NCI-H82 (cell line): ENCODE results near the gene IL20RA.
A peak's percentile ranks its signal among the peaks of the same experiment; 100 is the strongest.

Experiments used
- DNase-seq: peaks from one replicate; lab custom pipeline; 2025; lab: John Stamatoyannopoulos, UW

Gene IL20RA

DNA sequence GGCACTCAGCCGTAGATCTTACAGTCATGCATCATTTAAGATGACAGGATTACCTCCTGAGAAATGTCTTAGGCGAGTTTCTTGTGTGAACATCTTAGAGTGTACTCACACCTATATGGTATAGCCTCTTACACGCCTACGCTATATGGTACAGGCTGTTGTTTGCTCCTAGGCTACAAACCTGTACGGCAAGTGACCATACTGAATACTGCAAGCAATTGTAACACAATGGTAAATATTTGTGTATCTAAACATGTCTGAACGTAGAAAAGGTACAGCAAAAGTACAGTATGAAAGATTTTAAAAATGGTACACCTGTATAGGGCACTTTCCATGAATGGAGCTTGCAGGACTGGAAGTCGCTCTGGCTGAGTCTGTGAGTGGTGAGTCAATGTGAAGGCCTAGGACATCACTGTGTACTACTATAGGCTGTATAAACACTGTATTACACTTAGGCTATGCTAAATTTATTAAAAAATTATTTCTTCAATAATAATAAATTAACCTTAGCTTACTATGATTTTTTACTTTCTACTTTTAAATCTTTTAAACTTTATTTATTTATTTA lies 541 bp upstream of the IL20RA start:
- DNase-seq = no peak

DNA sequence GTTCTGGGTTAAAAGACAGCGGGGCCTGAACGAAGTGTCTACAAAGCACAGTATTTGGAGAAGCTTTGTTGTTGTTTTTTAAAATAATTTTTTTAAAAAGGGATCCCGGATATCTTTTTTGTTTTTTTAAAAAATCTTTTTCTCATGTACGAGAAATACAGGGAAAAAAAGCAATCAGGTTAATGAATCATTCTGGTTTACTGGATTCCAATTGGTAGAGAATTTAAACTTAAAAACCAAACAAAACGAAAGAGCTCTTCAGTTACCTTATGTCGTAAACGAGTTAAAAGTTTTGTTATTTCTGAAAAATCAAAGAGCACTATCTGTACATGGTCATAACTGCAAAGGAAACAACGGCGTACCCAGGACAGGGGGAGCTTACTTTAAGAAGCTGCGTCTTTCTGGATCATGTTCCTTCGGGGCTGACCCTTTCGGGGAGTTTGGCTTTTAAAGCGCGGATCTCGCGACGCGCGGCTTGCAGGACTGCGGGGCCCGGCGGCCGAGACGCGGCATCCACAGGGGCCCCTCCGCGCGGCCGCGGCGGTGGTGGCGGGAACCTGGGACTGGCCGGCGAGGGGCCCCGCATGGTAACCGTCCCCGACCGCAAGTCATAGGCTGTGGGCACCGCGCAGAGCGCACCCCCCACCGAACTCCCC lies 927 bp downstream of the IL20RA start:
- DNase-seq = peak; percentile 39

DNA sequence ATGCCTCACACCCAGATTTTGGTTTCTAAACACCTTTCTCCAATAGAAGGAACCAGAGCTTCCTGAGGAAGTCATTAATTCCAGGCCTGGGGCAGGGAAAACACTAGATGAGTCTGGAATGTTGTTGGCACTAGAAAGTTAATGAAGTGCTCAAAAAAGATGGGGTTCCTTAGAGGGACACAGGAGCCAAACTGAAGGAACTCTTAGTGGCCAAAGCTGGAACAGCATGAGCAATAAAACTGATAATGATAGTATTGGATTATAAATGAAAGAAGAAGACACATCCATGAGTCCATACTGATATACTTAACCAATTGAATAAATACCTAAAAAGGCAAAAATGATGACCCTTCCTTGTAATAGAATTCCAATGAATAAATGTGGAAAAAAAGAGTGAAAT lies 4.4 kb downstream of the IL20RA start:
- DNase-seq = no peak

DNA sequence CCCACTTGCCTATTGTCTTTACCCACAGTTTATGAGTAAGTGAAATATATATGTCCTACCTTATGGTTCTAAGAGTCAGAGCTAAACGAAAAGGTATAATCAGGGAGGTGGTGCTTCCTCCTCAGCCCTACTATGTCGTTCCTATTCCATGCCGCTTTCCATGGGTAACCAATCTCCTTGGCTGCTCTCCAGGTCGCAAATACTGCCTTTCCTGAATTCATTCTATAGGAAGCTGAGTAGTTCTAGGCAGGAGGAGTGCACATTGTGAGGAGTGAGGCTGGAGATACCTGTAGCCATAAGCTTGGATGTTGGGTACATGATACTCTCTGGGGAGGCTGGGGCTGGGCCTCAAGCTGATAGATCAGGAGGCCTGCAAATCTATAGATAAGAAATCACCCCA lies 5.8 kb downstream of the IL20RA start:
- DNase-seq = no peak

DNA sequence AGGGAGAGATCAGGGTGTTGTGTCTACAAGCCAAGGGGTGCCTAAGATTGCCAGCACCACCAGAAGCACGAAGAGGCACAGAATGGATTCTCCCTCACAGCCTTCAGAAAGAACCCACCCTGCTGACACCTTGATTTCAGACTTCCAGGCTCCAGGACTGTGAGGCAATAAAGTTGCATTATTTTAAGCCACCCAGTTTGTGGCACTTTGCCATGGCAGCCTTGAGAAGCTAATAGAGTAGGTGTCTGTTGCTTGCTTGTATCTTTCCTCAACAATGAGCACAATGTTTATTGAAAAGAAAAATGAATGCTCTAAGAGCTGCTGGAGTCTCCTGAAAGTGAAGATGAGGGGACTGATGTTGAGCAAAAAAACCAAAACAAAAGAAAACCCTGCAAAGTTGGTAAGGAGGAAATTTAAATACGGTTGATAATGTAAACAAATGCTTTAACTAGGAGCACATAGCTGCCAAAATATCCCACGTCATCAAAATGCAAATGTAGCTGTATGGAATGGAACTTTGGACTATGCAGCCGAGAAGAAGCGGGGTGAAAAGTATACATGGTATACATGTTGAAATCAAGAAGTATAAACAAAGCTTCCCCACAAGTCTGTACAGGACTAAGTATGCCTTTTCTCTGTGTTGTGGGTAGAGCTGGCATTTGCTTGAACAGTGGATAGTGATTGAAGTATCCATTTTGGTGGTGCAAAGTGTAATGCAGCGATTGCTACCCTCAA lies 8.0 kb downstream of the IL20RA start:
- no peak for DNase-seq

DNA sequence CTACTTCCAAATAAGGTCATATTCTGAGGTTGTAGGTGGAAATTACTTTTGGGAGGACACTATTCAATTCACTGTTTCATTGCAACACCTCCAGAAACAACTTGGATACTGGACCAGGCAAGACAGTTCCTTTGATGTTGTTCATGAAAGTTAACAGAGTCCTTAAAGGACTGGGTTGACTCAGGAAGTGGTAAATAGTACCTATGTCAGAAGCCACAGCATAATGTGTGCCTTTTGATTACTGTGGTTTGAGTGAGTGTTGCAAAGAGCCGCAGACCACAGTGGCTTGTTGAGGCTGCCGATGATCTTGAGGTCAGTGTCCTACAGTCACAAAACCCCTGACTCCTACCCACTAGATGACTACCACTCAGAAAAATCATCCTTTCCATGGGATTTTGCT lies 10.9 kb downstream of the IL20RA start:
- no peak for DNase-seq

DNA sequence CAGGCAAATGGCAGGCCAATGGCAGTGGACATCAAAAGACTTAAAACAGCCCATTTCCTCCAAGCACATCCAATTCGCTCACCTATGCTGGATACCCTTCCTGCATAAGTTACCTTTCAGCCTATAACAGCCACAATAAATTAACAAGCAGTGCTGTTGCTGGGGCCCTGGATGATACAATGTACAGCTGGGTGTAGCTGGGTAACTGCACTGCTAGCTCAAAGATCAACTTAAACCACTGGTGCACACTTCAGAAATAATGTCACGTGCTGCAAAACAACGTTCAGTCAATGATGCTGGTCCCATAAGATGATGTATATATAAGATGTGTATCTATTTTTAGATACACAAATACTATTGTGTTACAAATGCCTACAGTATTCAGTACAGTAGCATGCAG lies 13.6 kb downstream of the IL20RA start:
- no peak for DNase-seq

DNA sequence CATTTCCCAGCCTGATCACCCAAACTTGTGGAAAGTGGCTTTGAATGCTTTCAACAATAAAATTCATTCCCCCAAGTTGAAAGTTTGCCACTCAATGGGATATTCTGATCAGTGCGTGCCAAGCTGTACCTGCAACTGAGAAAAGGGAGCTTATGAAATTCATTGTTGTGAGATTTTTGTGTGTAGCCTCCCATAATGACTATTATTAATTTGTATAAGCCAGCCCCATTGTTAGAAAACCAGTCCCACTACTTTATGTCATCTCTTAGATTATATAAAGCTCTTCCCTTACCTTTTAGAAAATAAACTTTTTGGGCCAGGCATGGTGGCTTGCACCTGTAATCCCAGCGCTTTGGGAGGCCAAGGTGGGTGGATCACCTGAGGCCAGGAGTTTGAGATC lies 15.9 kb downstream of the IL20RA start:
- DNase-seq = no peak

DNA sequence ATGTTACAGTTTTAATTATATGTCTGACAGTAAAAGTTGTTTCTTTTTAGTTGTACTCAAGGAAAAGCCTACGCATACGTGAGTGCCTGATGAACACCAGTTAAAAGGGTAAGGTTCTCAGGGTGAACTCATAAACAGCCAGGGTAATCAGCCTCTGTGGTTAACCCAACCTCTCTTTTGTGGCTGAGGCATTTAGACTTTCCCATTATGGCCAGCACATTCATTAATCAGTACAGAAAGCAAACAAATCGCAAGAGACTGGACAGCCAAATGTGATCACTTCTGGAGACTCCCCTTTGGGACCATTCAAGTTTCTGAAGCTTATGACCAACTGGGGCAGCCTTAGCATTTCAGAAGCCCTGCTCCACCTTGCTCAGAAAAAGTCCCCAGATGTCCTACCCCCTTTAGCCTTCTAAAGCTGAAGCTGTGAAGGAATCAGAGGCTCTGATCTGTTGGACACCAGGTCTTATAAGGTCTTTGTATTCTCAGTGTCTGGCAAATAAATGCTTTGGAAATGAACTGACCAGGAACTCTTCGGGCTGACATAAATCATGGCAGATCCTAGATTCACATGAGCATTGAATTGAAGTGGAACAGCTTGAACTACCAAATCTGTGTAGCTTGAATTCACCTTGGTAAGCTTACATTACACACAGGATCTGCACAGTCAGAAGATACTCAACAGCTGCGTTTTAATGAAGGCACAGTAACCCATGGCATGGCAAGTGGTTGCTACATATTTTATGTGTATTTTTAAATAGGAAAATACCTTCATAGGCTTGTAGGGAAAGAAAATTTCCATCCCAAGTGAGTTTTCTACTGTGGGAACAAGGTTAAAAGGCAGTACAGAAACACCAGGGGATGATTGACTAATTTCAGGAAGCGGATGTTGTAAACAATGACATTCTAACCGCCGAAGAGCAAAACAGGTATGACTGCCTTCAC lies 18.7 kb downstream of the IL20RA start:
- no peak for DNase-seq

DNA sequence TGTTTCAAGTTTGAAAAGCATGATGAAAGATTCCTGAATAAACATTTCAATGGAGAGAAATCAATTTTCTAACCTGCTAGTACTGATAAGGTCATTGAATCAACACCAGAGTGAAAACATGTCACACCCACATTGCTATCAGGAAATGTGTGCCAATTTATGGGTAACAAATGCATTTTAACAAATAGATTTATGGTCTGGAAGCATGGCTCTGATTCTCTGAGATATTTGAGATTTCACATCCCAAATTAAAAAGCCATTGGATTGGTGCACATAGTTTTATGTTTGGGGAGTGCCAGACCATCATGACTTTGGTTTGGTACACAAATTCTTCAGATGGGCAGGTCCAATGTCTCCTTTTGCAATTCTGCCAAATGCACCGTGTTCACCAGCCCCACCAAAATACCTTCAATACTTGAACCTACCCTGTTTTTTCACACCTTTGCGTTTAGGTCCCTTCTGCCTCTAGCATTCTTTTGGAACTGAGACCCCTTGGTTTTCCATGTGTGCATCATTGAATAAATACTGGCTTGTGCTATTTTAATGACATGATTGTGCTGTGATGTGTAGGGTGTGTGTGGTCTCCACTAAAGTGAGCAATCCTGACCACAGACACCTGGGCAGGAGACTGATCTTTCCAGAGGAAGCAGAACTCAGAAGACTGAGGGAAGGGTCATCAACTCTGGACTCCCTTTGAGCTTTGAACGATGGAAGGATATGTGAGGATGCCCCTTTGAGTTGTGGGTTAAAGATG lies 20.4 kb downstream of the IL20RA start:
- DNase-seq = no peak

DNA sequence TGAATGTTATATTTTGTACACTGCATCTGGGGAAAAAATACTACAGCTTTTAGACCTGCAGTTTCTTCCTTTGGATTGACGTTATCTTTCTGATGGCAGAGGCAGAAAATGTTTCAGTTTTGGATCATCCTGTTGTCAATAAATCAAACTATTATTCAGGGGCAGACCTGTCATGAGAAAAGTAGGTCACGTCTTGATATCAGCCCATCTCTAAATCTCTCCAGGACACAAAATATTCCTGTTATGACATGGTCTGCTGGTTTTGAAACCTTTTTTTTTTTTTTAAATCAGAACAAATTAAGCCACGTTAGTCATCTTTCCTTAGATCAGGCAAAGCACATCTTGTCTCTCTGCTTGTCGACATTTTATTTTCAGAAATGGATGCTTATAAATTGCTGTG lies 24.0 kb downstream of the IL20RA start:
- no peak for DNase-seq

DNA sequence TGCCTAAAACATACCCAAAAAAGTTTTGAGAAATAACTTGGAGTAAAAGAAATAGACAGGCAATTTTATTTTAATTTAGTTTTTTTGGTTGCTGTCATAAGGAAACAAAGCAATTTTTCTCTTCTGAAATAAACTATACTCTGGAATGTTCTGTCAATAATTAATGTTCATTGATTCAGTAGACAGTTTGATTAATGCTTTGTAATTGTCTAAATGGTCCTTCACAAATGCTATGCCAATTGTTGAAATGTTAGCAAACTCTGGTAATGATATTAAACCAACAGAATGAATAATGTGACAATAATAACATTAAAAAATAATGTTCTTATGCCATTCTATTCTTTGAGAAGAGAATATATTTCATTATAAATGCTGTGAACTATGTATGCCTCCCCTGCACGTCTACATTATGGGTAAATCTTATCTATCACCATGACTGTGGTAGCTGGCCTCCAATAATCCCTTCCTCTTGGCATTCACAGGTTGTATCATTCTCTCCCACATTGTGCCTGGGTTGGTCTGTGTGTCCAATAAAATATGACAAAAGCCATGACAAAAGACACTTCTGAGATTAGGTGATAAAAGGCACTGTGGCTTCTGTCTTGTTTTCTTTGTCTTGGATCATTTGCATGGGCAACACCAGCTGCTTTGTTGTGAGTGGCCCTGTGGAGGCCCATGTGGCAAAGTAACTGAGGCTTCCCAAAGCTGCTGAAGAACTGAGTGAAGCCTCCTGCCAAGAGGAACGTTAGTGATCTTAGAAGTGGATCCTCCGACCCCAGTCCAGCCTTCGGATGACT lies 25.1 kb downstream of the IL20RA start:
- no peak for DNase-seq

DNA sequence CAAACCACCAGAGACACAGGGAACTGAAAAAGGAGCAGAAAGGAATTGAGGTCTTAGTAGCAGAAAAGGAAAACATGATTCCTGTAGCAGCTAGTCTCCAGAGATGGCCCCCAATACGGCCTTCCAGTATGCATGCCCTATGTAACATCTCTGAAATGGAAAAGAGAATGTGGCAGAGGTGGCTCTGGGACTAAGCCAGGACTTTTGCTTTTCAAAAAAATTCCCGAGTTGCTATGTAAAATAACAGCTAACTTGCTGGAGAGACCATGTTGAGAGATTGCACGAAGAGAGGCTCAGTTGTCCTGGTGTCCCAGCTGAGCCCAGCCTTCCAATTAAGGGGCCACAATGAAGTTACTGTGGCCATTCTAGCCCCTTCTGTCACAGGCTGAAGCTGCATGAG lies 27.7 kb downstream of the IL20RA start:
- DNase-seq = no peak

DNA sequence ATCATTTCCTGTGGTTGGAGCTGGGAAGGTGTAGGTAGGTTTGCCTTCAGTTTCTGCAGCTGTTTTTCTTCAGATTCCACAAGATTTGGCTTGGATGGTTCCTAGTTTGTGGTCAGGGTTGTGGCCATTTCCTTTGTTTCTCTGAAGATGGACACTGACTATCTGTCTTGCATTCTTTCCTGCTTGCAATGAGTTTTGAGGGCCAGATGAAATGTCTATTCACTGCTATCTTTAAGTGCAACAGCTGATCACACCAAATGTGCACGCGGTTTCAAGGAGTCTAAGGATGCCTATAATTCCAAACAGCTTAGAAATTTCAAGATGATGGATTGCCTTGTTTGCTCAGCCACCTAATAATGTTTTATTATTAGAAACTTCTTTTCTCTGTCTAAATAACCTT lies 28.4 kb downstream of the IL20RA start:
- no peak for DNase-seq

DNA sequence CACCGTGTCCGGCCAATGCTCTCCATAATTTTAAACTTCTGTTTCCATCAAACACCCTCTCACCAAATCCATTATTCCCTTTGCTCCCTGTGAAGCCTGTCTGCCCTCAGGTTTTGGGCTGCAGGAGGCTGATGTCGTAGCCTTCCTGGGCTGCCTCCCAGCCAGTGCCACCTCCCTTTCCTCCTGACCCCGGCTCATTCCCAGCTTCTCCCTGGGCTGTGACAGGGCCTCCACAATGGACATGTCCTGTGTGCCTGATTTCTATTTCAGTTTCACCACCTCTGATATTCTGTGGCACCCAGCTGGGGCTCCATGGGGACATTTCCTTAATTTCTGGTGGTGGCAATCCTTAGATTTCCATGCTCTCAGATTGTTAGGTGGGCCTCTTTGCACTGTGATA lies 28.8 kb downstream of the IL20RA start:
- DNase-seq = no peak

DNA sequence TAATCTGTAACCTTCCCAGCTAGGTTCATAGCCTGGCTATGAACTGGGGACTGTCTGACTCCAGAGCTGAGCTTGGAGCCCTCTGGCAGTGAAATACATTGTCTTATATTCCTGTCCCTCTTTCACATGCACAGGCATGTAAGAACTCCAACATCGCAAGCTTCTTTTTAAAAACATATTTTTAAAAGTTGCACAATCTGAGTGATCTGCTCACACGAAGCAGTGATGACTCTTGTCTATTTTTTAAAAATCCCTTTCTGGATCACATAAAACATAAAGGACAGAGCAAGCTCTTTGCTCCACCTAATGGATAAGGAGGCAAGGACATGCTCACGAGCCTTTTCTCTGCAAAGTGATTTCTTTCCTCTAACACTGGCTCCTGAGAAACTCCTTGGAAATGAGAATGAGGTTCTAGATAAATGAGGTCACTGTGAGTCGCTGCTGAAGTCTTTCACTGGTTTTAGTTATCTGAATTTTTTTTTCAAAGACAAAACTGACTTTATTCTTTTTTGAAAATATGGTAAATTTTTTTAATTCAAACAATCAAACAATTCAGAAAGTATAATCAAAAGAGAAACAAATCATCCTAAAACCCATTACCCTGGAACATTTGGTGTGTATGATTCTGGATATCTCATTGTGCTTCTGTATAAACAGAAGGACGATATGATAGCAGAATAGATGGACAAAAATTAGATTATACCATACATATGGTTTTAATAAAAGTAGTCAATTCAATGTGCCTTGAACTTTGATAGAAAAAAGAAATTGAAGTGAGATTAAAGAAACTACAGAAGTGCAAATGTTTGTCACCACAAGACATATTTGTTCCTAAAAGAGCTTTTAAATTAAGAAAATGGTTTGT lies 30.8 kb downstream of the IL20RA start:
- DNase-seq = peak; percentile 33

DNA sequence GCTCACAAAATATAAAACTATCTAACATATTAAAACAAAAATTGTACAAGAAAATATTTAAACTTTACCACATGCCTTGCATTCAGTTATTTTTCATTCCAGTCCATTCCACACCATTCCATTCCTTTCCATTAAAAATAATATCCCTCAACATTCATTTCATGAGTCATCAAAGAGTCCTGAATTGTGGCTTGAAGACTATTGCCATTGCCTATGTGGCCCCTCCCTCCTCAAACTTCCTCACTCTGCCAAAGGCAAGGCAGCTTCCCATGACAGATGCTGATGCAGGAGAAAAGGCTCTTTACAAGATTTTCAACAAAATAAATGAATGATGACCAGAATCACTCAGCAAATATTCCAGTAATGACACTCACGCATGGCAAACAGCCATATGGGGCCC lies 31.7 kb downstream of the IL20RA start:
- DNase-seq = no peak

DNA sequence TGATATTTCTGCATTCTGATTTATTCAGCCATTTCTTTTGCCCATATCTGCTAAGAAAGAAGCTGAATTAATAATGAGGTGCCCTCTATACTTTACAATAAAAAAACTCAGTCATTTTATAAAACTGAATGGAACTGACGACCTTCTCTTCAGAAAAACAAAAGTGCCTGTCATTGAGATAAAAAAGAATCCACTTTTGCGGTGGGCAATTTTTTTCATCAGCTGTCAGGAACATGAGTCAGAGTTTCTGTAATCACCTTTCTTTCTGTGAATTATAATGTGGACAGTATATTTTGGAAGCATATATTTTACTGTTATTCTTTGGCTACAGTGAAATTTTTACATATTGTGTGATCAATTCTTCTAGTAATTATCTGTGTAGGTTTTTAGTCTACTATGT lies 33.4 kb downstream of the IL20RA start:
- no peak for DNase-seq

DNA sequence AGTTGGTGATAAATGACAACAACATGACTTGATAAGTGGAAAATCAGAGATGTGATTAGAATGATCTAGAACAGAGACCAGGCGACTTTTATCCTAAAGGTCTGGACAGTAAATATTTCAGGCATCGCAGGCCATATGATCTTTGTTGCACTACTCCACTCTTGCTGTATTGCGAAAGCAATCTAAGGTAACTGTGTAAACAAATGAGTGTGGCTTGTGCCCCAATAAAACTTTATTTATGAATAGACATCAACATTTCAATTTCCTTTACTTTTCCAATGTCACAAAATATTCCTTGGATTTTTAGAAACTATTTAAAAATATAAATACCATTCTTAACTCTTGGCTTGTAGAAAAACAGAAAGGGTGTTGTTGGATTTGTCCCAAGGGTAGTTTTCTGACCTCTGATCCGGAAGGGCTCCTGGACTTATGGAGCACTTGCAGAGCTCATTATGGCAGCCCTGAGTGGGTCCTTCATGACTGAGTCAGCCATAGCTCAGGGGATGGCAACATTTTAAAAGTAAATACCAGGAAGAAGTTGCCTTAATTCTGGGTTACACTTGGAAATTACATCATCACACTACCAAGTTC lies 34.5 kb downstream of the IL20RA start:
- DNase-seq = no peak

DNA sequence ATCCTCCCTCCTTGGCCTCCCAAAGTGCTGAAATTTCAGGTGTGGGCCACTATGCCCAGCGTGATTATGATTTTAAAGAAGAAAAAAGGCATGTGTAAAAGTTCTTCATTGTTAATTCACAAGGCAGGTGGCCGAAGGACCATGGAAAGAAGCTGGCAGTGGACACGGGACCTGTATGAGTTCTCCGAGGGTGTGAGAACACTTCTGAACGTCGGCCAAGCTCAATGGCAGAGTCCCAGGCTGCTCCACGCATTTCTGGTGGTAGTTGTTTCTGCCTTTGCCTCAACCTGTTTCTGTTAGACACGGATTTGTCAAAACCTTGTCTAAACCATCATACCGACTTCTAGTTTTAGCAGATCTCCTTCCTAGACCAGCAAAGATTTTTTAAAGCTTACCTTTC lies 36.6 kb downstream of the IL20RA start:
- no peak for DNase-seq
